ENCODE data around the gene GTF3A. TPM values are rescaled to one million over a fixed set of nuclear protein-coding genes. Genes with fewer than 3 reads are reported as not detected.
A peak's percentile ranks its signal among the peaks of the same experiment; 100 is the strongest.

Gene GTF3A
- total RNA-seq, 2 donors from 2014 or later: 39.7 to 76.0 TPM

GRCh38 chr13:27472441-27472840 is 48.0 kb downstream of the GTF3A start:
- no peaks in the 10 kb centered on the region for H3K27me3 ChIP-seq
- no peaks in the 10 kb centered on the region for H3K4me1 ChIP-seq
- H3K9ac ChIP-seq (ENCODE audit: low read depth in 2 of 2, low read length in 2 of 2): no peak overlapping the region
- no peak overlapping the region for H3K4me3 ChIP-seq
- H3K9me3 ChIP-seq: no peaks in the 10 kb centered on the region
- TF ChIP-seq, protein P1, sequence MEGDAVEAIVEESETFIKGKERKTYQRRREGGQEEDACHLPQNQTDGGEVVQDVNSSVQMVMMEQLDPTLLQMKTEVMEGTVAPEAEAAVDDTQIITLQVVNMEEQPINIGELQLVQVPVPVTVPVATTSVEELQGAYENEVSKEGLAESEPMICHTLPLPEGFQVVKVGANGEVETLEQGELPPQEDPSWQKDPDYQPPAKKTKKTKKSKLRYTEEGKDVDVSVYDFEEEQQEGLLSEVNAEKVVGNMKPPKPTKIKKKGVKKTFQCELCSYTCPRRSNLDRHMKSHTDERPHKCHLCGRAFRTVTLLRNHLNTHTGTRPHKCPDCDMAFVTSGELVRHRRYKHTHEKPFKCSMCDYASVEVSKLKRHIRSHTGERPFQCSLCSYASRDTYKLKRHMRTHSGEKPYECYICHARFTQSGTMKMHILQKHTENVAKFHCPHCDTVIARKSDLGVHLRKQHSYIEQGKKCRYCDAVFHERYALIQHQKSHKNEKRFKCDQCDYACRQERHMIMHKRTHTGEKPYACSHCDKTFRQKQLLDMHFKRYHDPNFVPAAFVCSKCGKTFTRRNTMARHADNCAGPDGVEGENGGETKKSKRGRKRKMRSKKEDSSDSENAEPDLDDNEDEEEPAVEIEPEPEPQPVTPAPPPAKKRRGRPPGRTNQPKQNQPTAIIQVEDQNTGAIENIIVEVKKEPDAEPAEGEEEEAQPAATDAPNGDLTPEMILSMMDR (IDR thresholded peaks at IDR 0.05): no peak
- DNase-seq: no peak
- intact Hi-C loops (cut with DNase I): no loop called here
- no peaks in the 10 kb centered on the region for H3K36me3 ChIP-seq
- H3K27ac ChIP-seq: no peak overlapping the region

DNA sequence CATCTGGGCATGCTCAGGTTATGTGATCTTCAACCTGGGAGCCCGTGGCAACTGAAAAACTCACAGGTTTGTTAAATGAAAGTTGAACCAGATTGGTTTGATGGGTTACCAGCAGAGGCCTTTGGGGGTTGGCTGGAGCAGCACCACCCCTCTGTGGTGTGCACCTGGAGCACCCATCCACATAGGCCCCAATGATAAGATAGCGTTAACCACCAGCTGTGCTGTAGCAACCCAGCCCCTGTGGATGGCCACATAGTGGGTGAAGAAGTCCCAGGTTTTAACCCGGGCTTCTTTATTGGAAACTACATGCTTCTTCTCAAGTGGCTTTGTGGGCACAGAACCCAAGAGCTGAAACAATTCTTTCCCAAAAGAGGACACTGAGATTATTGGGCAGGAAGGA is 48.5 kb downstream of the GTF3A start:
- TF ChIP-seq, protein P1 (IDR thresholded peaks at IDR 0.05): no peak
- Histone ChIP-seq H3K4me3 (no peak overlapping the region), H3K9ac (ENCODE audit: low read depth in 2 of 2, low read length in 2 of 2) (no peak overlapping the region), H3K27me3 (no peaks in the 10 kb centered on the region), H3K36me3 (no peaks in the 10 kb centered on the region), H3K9me3 (no peaks in the 10 kb centered on the region), H3K27ac (no peak overlapping the region), H3K4me1 (no peaks in the 10 kb centered on the region)
- DNase-seq: no peak
- intact Hi-C loops (cut with DNase I): no loop called here

GRCh38 chr13:27474751-27475268 is 50.4 kb downstream of the GTF3A start:
- Histone ChIP-seq H3K27ac (no peak overlapping the region), H3K4me3 (no peak overlapping the region), H3K27me3 (no peaks in the 10 kb centered on the region), H3K9ac (ENCODE audit: low read depth in 2 of 2, low read length in 2 of 2) (no peak overlapping the region), H3K36me3 (no peaks in the 10 kb centered on the region), H3K4me1 (no peaks in the 10 kb centered on the region), H3K9me3 (no peaks in the 10 kb centered on the region)
- TF ChIP-seq, protein P1 (IDR thresholded peaks at IDR 0.05): no peak
- DNase-seq: no peak
- intact Hi-C loops (cut with DNase I): no loop called here

DNA sequence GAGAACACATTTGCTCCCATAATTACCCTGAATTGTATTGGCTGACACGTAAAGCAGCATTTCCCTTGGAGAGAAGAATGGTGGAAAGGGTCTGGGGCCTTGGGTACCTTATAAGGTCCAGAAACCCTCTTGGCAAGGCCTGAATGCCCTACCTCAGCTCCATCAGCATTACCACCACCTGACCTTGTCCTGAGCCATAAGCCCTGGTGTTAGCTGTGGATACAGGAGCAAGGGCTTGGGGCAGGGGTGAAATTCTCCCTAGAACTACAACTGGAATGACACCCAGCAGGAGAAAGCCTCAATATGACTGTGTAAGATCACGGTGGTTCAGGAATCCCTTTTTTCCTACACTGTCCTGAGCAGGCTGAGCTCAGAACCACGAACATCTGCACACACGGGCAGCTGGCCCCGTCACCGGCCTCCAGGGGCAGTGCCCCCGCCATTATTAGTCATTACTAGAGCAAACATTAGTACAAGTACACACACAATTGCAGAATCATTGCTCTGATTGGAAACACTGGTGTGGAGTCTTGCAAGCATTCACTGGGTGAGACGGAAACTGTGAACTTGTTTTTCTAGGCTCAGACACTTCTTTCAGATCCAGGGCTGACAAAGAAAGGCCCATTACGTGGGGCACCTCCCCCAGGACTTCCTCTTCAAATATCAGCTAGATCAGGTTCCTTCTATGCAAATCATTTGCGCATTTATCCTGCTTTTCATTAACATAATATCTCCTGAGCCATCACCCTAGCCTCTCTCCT is 52.7 kb downstream of the GTF3A start:
- no peaks in the 10 kb centered on the region for H3K9me3 ChIP-seq
- H3K36me3 ChIP-seq: no peaks in the 10 kb centered on the region
- H3K4me3 ChIP-seq: no peak overlapping the region
- no peaks in the 10 kb centered on the region for H3K27me3 ChIP-seq
- TF ChIP-seq, protein P1 (IDR thresholded peaks at IDR 0.05): no peak
- intact Hi-C loops (cut with DNase I): no loop called here
- no peak for DNase-seq
- no peaks in the 10 kb centered on the region for H3K4me1 ChIP-seq
- H3K27ac ChIP-seq: no peak overlapping the region
- H3K9ac ChIP-seq (ENCODE audit: low read depth in 2 of 2, low read length in 2 of 2): no peak overlapping the region

DNA sequence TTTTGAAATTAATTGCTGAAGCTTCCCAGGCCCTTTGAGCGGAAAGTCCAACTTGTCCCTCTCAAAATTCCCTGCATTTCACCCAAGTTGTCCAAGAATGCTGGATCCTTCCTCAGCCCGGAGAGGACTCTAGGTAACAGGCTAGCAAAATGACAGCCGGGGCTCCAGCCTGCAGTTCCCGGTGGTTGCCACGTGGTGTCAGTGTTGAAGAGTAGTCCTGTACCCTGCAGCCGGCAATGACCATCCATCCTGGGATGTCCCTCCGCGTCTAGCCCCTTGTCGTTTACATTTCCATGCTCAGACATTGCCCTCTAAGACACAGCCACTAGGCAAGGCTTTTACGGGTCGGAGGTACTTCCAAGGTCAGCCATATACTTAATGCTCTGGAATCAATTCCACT is 57.3 kb downstream of the GTF3A start:
- Histone ChIP-seq H3K27ac (no peak overlapping the region), H3K27me3 (no peaks in the 10 kb centered on the region), H3K36me3 (no peaks in the 10 kb centered on the region), H3K4me3 (no peak overlapping the region), H3K4me1 (no peaks in the 10 kb centered on the region), H3K9me3 (no peaks in the 10 kb centered on the region), H3K9ac (ENCODE audit: low read depth in 2 of 2, low read length in 2 of 2) (no peak overlapping the region)
- intact Hi-C loops (cut with DNase I): no loop called here
- TF ChIP-seq, protein P1 (IDR thresholded peaks at IDR 0.05): peak; percentile 64
- peak; percentile 65 for DNase-seq
